Astrocyte of the cerebellum (primary cell): ENCODE measurements around the gene SPOCK1.

Experiments used
- DNase-seq: peaks from one replicate; pipeline ENCODE4 v3.0.0-alpha.2; 2011; ENCODE audit warnings: low read depth
- H3K4me3 ChIP-seq: 2 replicates; pipeline ENCODE4 v1.5.1; 2011; ENCODE audit warnings: mild to moderate bottlenecking, low read depth, low read length, moderate library complexity
- in situ Hi-C: cut with HindIII; loops from 2 replicates; pipeline ENCODE4 v1.10.0; 2017; ENCODE audit warnings: low sequenced_read_pairs
- TF ChIP-seq, protein P1 (sequence below): IDR thresholded peaks from 2 replicates; pipeline ENCODE4 v1.5.1; 2012; ENCODE audit warnings: low read length, low read depth, moderate library complexity, mild to moderate bottlenecking; ENCODE audit errors: missing control alignments

SPOCK1 gene

DNA sequence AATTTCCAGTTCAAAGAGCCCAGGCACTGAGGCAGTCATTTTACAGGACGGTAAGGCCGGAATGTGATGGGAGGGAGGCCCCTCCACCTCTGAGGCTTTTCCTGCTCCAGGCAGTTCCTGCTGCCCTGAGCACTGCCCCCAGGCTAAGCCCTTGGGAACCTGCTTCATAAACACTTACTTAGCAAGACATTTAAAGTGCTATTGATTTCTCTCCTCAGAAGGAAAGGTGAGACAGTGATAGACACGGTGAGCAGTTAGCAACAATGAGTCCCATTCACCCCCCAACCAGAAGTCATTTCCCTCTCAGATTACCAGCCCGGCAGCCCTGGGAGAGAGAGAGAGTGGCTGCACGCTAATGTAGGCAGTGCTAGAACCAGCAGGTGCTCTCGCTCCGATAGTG is 462.5 kb downstream of the SPOCK1 start:
- TF ChIP-seq, protein P1, sequence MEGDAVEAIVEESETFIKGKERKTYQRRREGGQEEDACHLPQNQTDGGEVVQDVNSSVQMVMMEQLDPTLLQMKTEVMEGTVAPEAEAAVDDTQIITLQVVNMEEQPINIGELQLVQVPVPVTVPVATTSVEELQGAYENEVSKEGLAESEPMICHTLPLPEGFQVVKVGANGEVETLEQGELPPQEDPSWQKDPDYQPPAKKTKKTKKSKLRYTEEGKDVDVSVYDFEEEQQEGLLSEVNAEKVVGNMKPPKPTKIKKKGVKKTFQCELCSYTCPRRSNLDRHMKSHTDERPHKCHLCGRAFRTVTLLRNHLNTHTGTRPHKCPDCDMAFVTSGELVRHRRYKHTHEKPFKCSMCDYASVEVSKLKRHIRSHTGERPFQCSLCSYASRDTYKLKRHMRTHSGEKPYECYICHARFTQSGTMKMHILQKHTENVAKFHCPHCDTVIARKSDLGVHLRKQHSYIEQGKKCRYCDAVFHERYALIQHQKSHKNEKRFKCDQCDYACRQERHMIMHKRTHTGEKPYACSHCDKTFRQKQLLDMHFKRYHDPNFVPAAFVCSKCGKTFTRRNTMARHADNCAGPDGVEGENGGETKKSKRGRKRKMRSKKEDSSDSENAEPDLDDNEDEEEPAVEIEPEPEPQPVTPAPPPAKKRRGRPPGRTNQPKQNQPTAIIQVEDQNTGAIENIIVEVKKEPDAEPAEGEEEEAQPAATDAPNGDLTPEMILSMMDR, result no peak
- no peak overlapping the region for H3K4me3 ChIP-seq
- in situ Hi-C loops, result no loop called here
- no peak for DNase-seq

DNA sequence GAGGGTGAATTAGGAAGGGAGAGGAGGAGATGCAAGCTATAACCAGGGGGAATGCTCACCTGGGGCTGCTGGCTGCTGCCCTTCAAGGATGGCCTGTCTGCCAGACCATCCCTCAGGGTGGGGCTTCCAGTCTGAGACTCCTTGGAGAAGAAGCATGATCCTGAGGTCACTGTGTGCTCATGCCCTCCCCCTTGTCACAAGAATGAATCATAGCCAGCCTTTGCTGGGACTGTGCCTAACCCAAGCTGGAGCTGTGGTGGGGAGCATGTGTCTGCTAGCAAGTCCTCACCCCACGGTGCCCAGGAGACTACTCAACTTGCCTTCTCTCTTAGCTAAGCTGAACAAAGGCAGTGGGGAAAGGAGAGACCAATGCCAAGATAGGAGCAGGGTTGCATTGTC is 463.6 kb downstream of the SPOCK1 start:
- DNase-seq, result no peak
- in situ Hi-C loops, result no loop called here

DNA sequence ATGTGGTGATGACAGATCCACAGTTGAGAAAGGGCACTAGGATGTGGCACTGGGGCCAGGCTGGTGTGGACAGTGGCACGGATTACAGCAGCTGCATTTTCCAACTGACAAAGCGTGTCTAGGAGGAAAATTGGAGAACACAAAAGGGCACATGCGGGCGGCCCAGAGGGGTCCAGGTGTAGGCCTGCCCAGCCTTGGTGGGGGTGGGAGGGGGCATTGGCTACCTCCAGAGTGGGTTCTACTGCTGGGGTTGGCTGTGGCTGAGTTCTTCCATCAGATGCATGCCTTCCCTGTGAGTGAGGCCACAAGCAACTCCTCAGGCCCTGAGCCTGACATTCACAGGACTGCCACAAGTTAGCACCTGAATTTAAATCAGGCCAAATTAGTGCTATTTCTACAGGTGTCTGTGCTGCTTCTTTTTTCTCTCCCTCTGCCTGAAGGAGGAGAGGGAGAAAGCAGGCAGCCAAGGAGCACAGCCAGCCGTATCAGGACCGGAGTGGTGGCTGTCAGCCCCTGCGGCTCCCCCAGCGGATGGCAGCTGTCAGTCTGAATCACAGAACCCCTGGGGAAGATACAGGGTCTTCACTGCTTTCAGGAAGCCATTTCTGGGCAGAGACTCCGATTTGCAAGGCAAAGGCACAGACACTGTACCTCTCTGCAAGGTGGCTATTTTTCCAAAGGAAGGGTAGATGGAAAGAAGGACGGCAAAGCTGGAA is 464.2 kb downstream of the SPOCK1 start:
- TF ChIP-seq, protein P1, result no peak
- DNase-seq, result no peak
- H3K4me3 ChIP-seq, result no peak overlapping the region
- in situ Hi-C loops, result no loop called here

More for the DNA sequence above, 463.6 kb downstream of the SPOCK1 start:
- TF ChIP-seq, protein P1, result no peak
- no peak overlapping the region for H3K4me3 ChIP-seq

DNA sequence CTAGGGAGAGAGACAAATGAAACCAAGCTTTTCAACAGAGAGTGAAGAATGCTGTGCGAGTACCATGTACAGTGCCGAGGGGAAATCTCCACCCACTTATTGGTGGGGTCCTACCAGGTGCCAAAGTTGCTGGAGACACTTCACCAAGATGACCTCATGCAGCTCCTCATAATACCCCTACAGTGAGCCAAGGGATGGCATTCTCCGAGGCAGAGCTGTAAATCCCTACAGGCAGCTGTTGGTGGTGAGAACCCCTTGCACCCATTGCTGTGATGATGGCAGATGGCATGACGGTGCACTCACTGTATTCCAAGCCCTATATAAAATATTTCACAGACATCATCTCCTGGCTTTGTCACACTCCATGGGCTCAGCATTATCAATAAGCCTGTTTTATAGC is 464.9 kb downstream of the SPOCK1 start:
- in situ Hi-C loops, result no loop called here
- TF ChIP-seq, protein P1, result no peak
- no peak for DNase-seq
- no peak overlapping the region for H3K4me3 ChIP-seq

GRCh38 chr5:137032929-137033328 is 466.2 kb downstream of the SPOCK1 start:
- no peak for DNase-seq
- TF ChIP-seq, protein P1, result no peak
- in situ Hi-C loops, result no loop called here
- no peak overlapping the region for H3K4me3 ChIP-seq

DNA sequence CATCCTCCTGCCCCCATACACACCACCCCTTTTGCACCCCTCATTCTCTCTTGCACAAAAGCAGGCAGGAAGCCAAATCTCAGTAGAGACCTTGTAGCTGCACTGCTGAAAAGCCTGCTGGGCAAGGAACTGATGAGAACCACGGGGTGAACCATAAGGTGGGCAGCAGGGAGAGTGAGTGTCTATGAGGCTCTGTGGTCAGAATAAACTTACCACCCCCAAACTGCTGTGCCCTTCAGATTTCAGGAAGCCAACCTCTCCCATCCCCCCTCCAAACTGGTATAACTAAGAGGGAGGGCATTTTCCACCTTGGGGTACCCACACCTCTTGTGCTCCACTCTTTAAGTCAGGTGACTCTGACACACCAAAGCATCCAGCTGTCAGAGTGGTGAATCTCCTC is 471.4 kb downstream of the SPOCK1 start:
- DNase-seq, result no peak
- TF ChIP-seq, protein P1, result no peak
- in situ Hi-C loops, result no loop called here
- no peak overlapping the region for H3K4me3 ChIP-seq
